HG02852 (cell line): ENCODE results near the gene DBF4B.
"Not testable (repeated sequence)": the region's sequence is repeated elsewhere in the genome, so short reads cannot be mapped to it uniquely, and the experiment has no call there.

Experiments used
- ATAC-seq: cut with Tn5 transposase; IDR thresholded peaks from one replicate; pipeline ENCODE4 v1.9.1; 2021; ENCODE audit warnings: mild to moderate bottlenecking, moderate library complexity; ENCODE audit not compliant: unreplicated experiment

Gene DBF4B

DNA sequence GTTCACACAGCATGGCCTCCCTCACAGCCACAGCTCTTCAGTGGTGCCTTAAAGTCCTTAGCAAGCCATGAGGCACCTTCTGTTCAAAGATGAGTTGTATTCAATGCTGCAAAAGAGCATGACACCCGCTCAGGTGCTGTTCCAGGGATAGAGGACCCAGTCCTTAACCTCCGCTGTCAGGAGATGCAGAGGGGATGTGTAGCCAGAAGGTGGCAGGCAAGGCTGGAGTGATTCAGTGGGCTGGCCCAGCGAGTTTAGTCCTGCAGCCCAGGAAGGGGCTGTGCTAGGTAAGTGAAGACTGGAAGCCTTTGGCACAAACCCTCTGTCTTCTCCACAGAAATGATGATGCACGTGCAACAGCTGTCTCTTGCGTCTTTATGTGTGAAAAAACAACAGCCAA is 25.3 kb downstream of the DBF4B start:
- ATAC-seq, result no peak

- ATAC-seq, result no peak
Measured at GRCh38 chr17:44734272-44734671, 25.8 kb downstream of the DBF4B start.

GRCh38 chr17:44736551-44737240 is 28.2 kb downstream of the DBF4B start:
- ATAC-seq, result no peak

GRCh38 chr17:44738214-44738906 is 29.9 kb downstream of the DBF4B start:
- no peak for ATAC-seq

DNA sequence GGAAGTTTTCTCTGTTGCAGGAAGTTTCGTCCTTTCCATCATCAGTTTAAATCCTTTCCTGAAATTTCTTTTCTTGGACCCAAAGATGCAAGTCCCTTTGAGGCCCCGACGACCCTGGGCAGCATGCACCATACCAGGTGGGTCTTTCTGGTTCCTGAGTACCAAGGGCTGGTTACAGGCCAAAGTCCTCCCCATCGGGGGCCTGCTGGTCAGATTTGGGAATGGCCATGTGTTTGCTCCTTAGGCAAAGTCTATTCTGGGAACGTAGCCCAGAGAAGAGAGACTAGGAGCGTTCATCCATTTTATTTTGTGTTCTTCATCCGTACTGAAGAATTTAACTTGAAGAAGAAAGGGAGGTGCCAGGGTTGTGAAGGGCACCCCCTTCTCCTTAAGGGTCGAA is 32.9 kb downstream of the DBF4B start:
- ATAC-seq, result no peak

DNA sequence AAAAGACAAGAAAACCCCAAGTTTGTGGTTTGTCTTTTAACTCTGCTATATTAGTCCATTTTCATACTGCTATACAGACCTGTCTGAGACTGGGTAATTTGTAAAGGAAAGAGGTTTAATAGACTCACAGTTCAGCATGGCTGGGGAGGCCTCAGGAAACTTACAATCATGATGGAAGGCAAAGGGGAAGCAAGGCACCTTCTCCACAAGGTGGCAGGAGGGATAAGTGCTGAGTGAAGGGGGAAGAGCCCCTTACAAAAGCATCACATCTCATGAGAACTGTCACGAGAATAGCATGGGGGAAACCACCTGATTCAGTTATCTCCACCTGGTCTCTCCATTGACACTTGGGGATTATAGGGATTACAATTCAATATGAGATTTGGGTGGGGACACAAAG is 36.8 kb downstream of the DBF4B start:
- ATAC-seq, result no peak

DNA sequence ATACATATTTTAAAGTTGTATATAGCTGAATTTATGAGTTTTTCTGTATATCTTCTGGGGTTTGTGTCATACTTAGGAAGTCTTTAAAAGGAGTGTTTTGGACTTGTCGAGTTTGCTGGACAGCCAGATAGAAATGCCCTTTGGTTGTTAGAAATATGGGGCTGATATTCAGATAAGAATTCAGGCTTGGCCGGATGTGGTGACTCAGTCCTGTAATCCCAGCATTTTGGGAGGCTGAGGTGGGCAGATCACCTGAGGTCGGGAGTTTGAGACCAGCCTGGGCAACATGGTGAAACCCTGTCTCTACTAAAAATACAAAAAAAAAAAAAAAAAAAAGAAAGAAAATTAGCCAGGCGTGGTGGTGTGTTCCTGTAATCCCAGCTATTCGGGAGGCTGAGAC is 37.3 kb downstream of the DBF4B start:
- not testable (repeated sequence) for ATAC-seq

DNA sequence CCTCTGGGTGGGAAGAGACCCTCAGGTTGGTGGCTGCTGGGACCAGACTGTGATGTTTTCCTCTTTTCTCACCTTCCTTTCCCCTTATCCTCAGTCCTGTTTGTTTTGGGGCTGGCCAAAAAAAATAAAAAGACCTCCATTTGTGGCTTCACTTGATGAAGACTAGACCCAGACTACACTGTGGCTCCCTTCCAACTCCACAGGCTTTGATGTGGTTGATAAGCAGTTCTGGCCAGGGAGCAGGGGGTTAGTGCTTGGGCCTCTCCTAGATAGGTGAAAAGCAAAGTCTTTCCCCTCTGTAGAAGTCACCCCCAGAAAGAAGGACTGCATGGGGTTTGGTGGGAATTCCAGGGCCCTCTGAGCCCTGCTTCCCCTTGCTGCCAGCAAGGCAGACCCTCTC is 39.1 kb downstream of the DBF4B start:
- no peak for ATAC-seq

DNA sequence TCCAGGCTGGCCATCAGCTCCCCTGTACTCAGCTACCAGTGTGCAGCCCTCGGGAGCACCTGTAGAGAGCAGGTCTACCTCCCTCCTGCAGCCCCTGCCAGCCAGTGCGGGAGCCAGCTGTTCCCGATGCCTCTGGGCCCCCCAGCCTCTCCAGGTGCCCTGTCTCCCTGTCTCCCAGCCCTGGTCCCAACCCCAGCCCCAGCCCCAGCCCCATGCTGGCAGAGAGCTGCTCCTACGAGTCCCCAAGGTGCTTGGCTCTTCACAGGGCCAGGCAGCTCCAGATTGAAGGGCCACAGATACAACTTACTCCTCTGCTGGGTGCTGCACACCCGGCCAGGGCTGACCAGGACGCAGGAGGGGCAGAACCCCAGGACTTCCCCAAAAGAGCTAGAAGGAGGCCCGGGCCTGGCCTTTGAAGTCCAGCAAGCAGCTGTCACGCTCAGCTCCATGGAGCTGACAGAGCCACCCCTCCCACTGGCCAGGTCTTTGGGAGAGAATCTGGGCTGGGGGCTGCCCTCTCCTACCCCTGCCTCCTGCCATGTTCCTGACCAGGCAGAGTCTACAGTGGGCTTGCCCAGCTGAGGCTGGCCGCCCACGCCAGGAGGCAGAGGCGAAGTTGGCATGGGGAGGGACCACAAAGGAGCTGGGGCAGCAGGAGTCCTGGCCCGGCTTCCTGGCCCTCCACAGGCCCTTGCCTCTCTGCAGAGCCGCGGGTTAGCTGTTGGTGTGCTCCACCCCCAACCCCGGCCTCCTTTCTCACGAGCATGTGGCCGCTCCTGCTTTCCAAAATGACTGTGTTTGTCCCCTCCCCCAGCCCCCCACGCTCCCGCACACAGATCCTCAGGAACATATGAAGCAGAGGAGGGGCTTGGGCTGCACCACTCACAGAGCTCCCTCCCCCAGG is 40.9 kb downstream of the DBF4B start:
- ATAC-seq, result no peak

GRCh38 chr17:44749980-44750318 is 41.5 kb downstream of the DBF4B start:
- no peak for ATAC-seq

DNA sequence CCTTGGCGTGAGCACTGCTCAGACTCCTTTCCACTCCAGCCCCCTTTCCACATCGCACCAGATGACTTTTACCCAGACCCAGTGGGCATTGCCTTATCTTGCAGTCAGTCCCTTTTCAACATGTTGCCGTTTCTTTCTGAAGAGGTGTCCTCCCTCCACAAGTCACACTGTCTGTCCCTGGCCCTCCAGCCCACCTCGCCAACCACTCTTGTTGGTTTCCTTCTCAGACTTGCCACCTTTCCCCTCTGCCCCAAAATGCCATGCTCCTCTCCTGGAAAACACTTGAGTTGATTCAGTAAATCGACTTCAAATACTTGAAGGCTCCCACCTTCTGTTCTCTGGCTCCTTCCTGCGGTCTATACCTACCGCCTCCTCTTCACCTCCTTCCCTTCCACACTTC is 42.9 kb downstream of the DBF4B start:
- ATAC-seq, result no peak

- ATAC-seq, result no peak
Measured at GRCh38 chr17:44751806-44752205, 43.3 kb downstream of the DBF4B start.

DNA sequence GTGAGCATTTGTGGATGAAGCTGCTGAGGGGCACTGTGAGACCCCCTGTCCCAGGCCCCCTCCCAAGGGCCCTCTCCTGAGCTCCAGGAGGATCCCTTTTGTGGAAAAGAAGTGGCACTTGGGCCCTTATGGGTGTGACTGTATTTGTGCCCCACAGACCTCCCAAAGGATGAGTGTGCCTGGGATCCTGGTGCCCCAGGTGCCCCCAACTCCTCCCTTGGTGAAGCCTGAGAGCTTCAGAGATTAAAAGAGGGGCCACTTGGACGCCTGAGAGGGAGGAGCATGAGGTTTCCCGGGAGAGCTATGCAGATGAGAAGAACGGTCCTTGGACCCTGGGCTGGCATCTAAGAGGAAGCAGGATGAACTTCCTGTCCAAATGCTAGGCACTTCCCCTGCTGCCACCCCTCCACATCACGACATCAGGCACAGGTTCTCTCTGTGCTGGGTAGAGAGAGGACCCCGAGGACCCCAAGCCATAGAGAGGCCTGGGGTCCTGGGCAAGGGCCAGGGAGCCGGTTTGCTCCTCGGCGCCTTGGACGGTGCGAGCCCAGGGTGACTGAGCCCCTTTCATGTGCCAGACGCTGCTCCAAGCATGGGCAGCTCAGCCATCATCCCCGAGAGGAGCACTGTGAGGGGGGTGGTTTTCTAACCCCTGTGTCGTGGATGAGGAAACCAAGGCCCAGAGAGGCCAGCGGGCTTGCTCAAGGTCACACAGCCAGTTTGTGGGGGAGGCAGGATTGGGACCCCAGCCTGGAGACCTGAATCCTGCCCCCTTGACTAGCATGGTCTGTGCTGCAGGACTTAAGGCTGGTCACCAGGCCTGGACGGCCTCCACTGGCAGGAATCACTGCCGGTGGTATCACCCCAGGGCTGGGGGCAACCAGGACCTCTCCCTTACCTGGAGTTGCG is 44.7 kb downstream of the DBF4B start:
- no peak for ATAC-seq

- ATAC-seq, result no peak
Measured at GRCh38 chr17:44754276-44754675, 45.8 kb downstream of the DBF4B start.

GRCh38 chr17:44755180-44755579 is 46.7 kb downstream of the DBF4B start:
- ATAC-seq, result not testable (repeated sequence)

DNA sequence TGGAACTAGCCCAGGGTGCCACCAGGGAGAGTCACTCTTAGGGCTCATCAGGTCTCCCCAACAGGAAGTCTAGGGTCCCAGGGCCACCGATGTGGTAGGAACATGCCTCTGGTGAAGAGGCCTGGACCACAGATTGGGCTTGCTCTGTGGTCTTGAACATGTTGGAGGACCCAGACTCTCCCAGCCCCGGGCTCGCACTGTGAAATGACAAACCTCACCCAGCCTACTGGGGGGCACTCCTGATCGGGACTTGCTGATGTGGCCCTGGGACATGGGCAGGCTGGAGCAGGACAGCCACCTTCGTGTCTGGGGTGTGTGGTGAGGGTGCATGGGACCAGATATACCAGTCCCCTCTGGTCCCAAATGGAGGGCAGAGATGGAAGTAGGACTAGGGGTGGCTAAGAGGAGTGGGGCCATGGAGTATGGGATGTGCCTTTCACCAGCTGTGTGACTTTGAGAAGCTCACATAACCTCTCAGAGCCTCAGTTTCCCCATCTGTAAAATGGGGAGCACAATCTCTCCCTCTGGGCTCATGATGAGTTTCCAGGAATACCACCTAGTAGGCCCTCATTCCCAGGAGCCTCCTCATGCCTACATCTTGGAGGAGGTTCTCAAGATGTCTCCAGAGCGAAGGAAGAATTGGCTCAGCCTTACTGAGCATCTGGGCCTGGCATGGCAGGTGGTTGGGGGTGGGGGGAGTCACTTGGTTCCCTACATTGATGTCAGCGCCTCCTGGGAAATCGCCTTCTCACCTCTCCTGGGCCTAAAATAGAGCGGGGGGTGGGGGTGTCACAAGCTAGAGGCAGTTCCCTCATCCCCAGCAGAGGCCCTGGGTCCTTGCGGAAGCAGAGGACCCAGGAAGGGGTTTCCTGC is 48.8 kb downstream of the DBF4B start:
- no peak for ATAC-seq

DNA sequence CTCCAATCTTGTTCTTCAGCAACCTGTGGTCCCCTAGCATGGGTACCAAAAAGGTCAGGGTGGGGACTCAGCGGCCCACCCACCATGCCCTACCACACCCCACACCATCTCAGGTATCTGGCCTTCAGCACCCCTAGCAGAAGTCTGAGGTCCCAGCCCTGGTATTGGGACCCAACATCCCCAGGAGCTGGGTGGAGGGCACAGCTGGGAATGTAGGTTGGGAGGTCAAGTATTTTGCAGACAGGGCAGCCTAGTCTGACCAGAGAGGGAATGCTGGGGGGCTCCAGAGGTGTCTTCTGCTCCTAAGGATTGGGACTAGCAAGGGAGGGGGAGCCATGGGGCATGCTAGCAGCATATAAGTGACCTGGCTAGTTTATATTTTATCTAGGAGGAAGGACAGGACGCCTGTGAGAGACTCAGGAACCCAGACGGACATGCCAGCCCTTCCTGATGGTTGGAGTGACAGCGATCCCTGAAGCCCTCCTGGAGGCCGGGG is 49.5 kb downstream of the DBF4B start:
- ATAC-seq, result no peak

DNA sequence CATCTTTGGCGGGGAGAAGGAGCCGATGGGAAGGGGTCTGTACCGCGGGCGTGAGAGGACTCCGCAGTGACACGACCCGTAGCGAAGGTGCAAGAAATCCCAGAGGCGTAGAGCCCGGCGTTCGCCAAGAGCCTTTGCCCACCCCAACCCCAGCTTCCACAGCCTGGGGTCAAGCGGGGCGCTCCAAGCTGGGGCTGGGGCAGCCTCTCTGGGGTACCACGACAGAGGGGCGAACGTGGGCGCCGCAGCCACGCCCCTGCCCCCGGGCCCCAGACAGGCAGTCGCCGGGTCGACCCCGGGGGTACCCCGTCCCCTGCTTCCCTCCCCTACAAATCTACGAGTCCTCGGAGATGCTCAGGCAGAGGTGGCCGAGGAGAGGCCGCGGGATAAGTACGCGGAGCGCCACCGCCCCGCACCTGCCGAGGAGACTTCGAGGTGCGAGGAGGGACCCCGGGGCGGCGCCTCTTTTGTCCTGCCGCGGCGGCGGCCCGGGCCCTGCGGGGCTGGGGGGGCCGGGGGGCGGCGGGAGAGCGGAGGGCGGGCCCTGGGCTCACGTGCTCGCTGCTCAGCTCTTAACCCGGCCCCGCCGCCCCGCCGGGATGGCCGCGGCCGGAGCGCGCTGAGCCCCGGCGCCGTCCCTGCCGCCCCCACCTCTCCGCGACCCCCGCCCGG is 50.1 kb downstream of the DBF4B start, which contains the start of gene ADAM11:
Gene ADAM11, plus strand, starts transcription at position 575 of the 672 bp plus-strand sequence. CDS start 212 bp downstream, outside the sequence.
- ATAC-seq, result no peak
